ENCODE data around the gene PGA4.
"Not testable (repeated sequence)": the region's sequence is repeated elsewhere in the genome, so short reads cannot be mapped to it uniquely, and the experiment has no call there.

The PGA4 gene

GRCh38 chr11:61194169-61194671 is 27.9 kb upstream of the PGA4 start:
- no peak for DNase-seq (ENCODE audit: low spot score)
- no peak for TF ChIP-seq CTCF (IDR thresholded peaks at IDR 0.05; ENCODE audit: borderline replicate concordance, control extremely low read depth, extremely low read depth, insufficient read depth, missing control alignments)
- in situ Hi-C loops (cut with MboI; ENCODE audit: low sequenced_read_pairs, unreplicated experiment) = loop anchor here (25.0 kb wide), 1 partner anchor 357 kb away; the partner anchor contains the start of gene CCDC86

GRCh38 chr11:61194981-61195695 is 27.0 kb upstream of the PGA4 start:
- no peak for TF ChIP-seq CTCF (IDR thresholded peaks at IDR 0.05; ENCODE audit: borderline replicate concordance, control extremely low read depth, extremely low read depth, insufficient read depth, missing control alignments)
- DNase-seq (ENCODE audit: low spot score) = no peak
- in situ Hi-C loops (cut with MboI; ENCODE audit: low sequenced_read_pairs, unreplicated experiment) = loop anchor here (25.0 kb wide), 1 partner anchor 358 kb away; the partner anchor contains the start of gene CCDC86

- no peak for DNase-seq (ENCODE audit: low spot score)
- in situ Hi-C loops (cut with MboI; ENCODE audit: low sequenced_read_pairs, unreplicated experiment) = loop anchor here (25.0 kb wide), 1 partner anchor 358 kb away; the partner anchor contains the start of gene CCDC86
- TF ChIP-seq CTCF (IDR thresholded peaks at IDR 0.05; ENCODE audit: borderline replicate concordance, control extremely low read depth, extremely low read depth, insufficient read depth, missing control alignments) = no peak
These were observed 26.4 kb upstream of the PGA4 start for GRCh38 chr11:61195719-61196118.

GRCh38 chr11:61198361-61198760 is 23.8 kb upstream of the PGA4 start:
- DNase-seq (ENCODE audit: low spot score) = no peak
- in situ Hi-C loops (cut with MboI; ENCODE audit: low sequenced_read_pairs, unreplicated experiment) = loop anchor here (25.0 kb wide), 1 partner anchor 361 kb away; the partner anchor contains the start of gene CCDC86
- no peak for TF ChIP-seq CTCF (IDR thresholded peaks at IDR 0.05; ENCODE audit: borderline replicate concordance, control extremely low read depth, extremely low read depth, insufficient read depth, missing control alignments)

- no peak for DNase-seq (ENCODE audit: low spot score)
- no peak for TF ChIP-seq CTCF (IDR thresholded peaks at IDR 0.05; ENCODE audit: borderline replicate concordance, control extremely low read depth, extremely low read depth, insufficient read depth, missing control alignments)
- in situ Hi-C loops (cut with MboI; ENCODE audit: low sequenced_read_pairs, unreplicated experiment) = loop anchor here (25.0 kb wide), 1 partner anchor 362 kb away; the partner anchor contains the start of gene CCDC86
These were observed 23.1 kb upstream of the PGA4 start for GRCh38 chr11:61198948-61199523.

- in situ Hi-C loops (cut with MboI; ENCODE audit: low sequenced_read_pairs, unreplicated experiment) = no loop called here
- DNase-seq (ENCODE audit: low spot score) = no peak
- TF ChIP-seq CTCF (IDR thresholded peaks at IDR 0.05; ENCODE audit: borderline replicate concordance, control extremely low read depth, extremely low read depth, insufficient read depth, missing control alignments) = no peak
These were observed 20.7 kb upstream of the PGA4 start for GRCh38 chr11:61201476-61201875.

- in situ Hi-C loops (cut with MboI; ENCODE audit: low sequenced_read_pairs, unreplicated experiment); DNase-seq (ENCODE audit: low spot score): not testable (repeated sequence)
These were observed 19.0 kb upstream of the PGA4 start, which contains the start of gene PGA3 for GRCh38 chr11:61202950-61203746. Gene PGA3 (plus strand): TSS chr11:61203515. CDS start chr11:61203565, 50 bp downstream.

- not testable (repeated sequence) for DNase-seq (ENCODE audit: low spot score)
These were observed 18.3 kb upstream of the PGA4 start for GRCh38 chr11:61203873-61204272.

GRCh38 chr11:61204502-61205059 is 17.6 kb upstream of the PGA4 start:
- in situ Hi-C loops (cut with MboI; ENCODE audit: low sequenced_read_pairs, unreplicated experiment); DNase-seq (ENCODE audit: low spot score): not testable (repeated sequence)

More at GRCh38 chr11:61203873-61204272, 18.3 kb upstream of the PGA4 start:
- in situ Hi-C loops (cut with MboI; ENCODE audit: low sequenced_read_pairs, unreplicated experiment) = not testable (repeated sequence)

Data from GM13976 (cell line).